Measurements from ENCODE around the gene PEAK1.

Gene PEAK1

DNA sequence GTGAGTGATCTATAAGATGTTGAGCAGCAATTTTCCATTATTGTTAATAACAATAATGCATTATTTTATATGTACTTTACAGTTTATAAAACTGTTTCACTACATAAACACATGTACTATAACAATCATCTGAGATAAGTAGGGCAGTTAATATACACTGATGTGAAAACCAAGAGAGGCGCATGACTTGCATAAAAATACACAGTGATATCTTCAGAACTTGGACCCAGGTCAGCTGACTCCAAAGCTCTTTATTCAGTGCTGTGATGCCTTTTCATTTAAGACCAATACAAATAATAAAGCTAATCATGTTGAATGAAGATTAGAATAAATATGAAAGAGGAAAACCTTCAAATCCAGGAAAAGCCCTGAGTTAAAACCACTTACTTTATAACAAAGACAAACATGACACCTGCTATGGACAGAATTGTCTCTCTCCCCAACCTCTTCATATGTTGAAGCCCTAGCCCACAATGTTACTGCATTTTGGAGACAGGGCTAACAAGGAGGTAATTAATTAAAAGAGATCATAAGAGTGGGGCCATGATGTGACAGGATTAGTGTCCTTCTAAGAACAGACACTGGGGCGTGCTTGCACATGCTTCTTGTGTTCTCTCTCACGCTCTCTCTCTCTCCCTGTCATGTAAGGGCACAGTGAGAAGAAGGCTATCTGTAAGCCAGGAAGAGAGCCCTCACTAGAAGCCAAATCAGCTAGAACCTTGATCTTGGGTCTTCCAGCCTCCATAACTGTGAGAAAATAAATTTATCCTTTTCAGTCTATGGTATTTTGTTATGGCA lies 293.2 kb downstream of the PEAK1 start:
- no peak for DNase-seq (ENCODE audit: low spot score)

DNA sequence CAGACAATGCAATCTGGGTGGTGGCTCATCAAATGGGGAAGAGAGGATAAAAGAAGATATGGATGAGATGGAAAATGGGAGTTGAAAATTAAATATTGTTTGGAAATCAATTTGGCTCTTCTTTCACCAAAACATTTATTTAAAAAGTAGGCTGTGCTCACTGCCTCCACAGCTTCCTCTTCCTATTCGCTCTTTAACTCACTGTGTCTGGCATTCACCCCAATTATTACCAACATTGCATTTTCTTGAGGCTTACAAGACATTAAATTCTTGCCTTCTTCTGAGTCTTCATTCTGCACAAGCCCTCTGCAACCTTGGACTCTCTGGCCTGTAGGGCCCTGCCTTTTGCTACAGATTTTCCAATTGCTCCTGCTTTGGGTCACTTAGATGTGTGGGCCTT lies 296.1 kb downstream of the PEAK1 start:
- DNase-seq (ENCODE audit: low spot score): no peak

DNA sequence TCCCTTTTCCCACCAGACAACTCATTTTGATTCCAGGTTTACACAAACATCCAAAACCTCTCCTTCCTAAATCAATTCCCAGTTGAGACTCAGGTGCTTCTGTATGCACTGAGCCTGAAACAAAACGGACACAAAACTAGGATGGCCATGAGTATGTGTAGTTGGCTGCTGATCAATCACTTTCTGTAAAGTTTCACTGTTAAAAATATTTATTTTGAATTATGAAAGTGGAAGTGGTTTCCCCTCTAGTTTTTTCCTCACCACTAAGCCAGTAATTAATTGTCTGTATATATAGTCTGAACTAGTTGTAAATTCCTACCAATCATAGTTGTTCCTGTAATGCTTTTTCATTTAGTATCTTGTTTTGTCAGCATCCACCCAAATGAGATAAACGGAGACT lies 297.3 kb downstream of the PEAK1 start:
- no peak for DNase-seq (ENCODE audit: low spot score)

DNA sequence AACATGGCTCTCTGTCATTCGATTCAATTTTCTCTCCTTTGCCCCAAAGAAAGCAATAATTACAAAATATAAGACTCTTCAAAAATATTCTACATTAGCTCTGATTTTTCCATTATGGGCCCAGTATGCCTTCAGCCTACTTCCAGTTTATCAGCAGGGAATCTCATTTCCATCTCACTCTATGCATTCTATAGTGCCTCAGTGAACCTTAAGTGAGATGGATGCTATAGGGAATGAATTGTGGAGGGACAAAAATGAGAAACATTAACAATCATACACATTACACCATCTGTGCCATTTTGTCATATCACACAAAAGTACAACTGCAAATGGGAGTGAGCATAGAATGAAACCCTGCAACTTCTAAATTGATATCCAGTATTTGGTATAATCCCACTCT lies 298.3 kb downstream of the PEAK1 start:
- DNase-seq (ENCODE audit: low spot score): no peak

DNA sequence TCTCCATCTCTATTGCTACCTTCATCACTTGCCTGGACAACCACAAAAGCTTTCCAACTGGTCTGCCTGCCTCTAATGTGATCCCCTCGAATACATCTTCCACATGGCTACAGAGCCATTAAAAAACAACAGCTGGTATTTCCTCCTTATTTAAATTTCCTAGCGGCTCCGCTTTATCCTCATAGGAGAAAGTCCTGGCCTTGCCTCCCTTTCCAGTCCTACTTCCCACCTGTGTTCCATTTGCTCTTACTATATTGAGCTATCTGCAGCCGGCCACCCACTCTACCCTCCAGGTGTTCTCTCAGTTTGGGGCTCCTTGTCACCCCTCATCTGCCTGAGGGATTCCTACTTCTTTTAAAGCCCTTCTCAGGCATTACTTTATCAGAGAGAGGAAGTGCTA lies 299.3 kb downstream of the PEAK1 start:
- DNase-seq (ENCODE audit: low spot score): no peak

DNA sequence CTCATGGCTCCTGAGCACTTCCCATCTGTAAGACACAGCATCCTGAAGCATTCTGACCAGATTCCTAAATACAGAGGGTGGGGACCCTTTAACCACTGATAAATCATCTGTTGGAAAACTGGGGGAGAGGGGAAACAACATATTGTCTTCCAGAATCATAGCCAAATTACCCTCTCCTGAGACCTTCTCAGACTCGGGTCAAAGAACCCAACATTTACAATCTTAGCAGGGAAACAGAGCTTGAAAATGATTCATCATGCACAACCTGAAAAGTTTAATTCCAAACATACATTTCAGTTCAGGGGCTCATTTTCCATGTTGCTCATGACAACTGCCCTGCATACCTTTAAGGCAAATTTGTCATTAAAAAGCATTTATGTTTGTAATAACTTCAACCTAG lies 300.5 kb downstream of the PEAK1 start:
- DNase-seq (ENCODE audit: low spot score): no peak

DNA sequence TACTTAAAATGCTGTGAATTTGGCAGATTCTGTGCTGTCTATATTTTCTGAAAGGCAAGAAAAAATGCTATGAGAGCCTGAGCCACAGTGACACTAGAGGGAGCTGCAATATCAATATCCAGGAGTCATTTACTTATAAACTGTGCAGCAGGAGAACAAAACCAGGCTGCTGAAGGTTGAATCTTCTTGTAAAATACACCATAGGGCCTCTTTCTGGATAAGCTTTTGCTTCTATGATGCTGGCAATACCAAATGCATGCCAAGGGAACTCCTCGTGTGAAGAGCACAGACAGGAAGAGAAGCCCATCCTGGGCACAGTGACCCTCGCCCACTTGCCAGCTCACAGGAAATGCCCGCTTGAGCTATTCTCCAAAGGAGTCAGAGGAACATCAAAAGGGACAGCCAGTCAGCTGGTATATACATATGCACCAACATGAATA lies 301.0 kb downstream of the PEAK1 start:
- DNase-seq (ENCODE audit: low spot score): peak; percentile 73

DNA sequence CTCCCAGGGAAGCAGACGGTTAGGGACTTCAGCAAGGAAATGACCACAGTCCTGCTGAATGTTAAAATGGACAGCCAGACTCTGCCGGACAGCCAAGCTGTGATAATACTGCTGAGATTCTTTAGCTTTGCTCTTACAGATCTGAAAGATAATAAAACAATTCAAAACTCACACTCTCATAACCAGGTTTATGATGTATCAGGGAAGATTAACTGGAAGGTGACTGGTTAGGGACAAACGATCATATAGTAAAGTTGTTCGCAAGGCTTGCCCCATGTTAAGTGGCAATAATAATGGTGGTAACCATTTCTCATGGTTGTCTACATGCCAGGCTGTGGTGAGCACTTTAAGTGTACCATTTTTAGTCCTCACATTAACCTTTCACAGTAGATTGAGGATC lies 304.7 kb downstream of the PEAK1 start:
- no peak for DNase-seq (ENCODE audit: low spot score)

DNA sequence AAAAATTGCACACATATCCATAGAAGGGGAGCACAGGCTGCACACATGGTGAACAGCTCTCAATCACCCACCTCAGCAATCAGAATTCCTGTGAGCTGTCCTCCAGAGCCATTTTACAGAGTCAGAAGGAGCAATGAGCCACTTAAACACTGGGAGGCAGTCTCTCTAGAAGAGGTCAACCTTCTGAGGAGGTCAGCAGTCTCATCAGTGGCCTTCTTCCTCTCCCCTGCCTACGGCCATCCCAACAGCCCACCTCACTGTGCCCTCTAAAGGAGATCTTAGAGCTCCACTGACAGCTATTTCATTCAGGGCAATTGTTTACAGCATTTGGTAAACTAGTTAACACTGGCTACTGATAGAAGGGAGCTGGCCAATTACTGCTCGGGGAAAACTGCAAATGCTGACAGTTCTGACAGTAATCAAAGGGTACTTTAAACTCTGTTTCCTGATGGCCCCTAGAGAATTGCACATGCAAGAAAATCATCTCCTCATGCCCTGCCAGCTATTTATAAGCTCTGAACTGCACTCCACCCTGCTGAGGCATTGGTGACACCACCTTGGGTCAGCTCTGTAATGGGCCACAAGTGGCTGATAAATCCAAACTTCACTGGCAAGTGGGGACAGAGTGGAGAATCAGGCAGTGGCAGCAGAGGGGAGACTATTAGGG lies 306.9 kb downstream of the PEAK1 start:
- DNase-seq (ENCODE audit: low spot score): no peak

DNA sequence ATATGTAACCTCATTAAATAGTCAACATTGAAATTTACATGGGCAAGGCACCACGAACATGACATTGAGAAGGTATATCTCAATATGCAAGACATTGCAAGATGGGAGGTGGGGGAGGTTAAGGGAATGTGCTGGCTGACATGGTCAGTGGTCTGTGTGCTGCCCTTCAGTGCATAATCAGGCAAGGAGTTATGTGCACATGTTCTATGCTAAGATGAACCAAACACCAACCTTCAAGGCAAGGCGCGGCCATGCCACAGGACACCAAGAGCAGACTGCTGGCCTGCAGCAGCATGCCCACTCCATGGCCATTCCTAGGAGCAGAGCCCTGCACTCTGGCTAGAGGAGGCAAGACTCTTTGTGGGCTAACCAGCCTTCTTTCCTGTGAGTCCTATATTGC lies 308.1 kb downstream of the PEAK1 start:
- DNase-seq (ENCODE audit: low spot score): no peak

DNA sequence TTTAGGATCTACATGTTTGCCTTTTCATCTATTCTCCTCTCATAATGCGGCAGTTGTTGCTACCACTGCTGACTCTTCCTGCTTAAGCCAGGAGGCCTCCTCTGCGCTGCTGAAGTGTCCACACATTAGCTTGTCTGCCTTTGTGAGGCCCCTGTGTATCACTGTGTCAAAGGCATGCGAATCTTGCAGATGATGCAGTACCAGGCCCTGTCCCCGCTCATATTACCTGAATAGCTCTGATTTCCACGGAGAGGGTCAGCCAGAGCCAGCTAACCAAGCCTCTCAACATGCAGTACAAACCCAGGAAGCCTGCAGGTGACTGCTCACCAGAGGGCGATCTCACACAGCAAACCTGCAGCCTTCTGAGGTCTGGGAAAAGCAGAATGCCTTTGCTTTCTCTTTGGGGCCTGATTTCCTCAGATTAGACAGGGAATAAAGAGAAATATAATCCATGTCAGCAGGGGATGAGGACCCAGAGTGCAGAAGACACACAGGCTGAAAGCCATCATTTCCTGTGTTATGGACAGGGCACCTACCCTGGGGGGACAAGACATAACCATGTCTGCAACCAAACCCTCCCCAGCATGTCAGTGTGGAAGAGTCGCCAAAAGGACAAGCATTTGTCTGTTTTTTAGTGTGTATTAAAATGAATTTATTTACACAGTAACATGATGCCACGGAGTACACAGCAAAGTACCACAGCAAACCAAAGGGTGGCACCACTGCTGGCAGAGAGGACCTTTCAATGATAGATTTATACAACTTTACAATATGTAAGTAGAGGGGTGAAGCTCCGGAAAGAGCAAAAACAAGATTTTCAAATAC lies 312.2 kb downstream of the PEAK1 start:
- peak; percentile 25 for DNase-seq (ENCODE audit: low spot score)

DNA sequence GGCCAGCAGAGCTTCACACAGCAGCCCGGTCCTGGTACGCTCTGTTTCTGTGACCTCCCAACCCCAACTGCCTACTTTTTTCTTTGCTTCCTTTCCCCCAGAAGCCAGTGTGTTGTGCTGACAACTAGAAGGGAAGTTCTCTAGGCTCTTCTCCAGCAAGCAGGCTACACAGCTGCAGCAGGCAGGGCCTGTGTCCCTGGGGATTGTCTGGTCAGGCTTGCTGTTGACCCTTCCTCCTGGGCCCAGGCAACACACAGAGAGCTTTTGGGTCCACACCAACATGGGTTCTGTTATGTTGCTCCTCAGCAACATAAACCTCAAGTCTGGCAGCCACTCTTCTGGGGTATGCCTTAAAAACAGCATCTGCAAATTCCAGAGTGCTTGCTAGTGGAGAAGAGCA lies 312.8 kb downstream of the PEAK1 start:
- peak; percentile 16 for DNase-seq (ENCODE audit: low spot score)

DNA sequence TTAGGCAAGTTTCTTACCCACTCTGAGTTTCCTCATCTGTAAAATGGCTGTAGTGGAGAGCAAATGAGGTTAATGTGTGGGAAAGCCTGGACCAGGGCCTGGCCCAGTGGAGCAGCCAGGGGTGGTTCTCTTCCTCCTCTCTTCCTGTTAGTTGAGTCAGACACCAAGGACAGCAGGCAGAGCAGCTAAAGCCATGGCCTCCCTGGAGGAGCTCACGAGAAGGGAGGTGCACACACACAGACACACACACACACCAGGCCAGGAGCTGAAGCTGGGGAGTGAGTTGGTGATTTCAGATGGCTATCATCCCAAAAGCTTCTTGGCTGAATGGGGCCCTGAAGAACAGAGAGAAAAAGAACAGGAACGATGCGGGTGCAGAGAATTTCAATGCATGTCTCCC lies 315.7 kb downstream of the PEAK1 start:
- DNase-seq (ENCODE audit: low spot score): no peak

DNA sequence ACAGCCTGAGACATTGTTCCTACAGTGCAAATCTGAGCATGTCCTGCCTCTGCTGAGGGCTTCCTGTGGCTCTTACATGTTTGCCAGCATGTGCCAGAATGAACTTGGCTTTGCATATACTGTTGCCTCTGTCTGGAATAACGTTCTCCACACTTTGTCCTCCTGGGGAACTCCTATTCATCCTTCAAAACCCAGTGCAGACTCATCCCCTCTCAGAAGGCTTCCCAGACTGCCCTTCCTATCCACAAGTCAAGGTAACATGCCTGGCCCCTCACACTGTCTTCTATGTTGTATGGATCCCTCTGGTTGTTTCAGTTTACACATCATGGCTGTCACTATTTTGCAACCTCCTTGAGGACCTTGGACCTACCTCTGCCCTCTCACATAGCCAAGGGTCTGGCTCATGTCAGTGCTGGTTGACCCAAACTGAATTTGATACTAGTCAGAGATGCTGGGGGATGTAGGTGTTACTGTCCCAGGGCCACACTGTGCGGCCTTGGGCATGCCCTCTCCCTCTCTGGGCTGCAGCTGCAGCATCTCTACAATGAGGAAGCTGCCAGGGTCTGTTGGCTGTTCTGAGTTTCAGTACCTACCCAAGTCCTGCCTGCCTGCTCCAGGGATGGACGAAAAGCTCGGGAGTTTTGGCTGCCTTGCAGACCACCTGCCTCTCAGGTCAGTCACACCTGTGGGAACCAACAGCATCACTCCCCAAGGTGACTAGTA lies 320.0 kb downstream of the PEAK1 start:
- no peak for DNase-seq (ENCODE audit: low spot score)

DNA sequence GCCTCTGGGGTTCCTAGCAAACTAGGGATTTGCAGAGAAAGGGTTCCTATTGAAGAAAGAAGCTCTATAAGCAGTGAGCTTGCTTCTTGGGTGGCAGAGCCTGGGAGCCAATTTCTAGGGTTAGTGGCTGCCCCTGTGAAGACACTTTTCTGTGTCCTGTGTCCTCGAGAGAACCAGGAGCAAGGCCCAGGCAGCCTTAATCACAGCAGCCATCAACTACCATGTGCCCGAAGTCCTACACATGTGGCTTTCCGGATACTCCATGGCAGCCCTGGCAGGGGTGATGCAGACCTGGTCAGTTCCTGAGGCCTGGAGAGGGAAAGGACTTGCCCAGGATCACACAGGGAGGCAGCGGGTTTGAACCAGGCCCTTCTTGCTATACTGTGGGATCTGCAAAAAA lies 321.3 kb downstream of the PEAK1 start:
- DNase-seq (ENCODE audit: low spot score): no peak

DNA sequence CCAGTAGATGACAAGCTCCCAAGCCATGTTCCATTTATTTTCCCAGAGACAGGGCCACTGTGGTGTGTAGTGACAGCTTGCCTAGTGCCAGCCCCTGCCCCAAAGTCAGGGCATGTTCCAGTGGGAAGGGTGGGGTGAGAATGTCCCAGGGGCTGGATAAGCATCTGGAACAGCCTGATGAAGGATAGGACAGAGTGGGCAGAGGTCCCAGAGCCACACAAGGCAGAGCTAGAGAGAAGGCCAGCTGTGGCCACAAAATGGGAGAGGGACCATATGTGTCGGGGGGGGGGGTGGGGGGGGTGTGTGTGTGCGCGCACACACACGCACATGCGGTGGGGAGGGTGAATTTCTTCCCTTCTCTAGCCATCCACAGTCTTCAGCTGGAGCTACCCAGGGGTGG lies 322.0 kb downstream of the PEAK1 start:
- no peak for DNase-seq (ENCODE audit: low spot score)

DNA sequence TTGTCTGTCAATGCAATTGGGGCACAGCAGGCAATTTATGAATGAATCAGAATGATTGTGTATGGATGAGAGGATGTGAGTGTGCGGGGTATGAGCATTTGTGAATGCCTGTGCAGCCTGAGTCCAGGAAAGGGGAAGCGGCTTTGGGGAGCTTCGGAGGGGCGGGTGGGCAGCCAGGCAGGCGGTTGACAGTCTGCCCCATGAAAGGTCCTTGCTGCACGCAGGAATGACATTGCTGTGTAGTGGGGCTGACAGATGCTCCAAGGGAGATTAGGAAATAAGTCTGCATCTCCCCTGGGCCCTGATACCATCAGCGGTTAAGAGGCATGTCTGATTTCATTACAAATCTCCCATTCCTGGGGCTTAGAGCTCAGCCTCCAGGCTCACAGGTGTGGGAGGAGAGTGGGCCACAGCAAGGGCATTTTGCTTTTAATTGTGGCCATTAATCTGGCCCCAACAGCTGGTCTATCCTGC lies 322.6 kb downstream of the PEAK1 start:
- no peak for DNase-seq (ENCODE audit: low spot score)

DNA sequence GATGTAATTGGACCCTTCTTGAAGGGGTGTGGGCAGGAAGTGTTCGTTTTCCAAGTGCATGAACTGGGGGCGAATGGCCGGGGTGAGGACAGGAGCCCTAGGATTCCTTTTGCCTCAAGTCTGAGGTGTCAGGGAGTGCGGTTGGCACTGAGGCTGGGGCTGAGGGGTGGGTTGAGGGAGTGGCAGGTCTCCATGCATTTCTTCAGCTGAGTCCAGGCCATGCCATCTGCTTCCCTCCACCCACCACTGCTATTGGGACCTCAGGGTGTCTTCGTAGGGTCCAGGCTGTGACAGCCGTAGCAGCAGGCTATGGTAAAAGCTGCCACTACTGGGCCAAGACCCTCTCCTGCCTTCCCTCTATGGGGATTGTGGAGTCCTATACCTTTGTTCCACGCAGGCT lies 323.4 kb downstream of the PEAK1 start:
- DNase-seq (ENCODE audit: low spot score): no peak

DNA sequence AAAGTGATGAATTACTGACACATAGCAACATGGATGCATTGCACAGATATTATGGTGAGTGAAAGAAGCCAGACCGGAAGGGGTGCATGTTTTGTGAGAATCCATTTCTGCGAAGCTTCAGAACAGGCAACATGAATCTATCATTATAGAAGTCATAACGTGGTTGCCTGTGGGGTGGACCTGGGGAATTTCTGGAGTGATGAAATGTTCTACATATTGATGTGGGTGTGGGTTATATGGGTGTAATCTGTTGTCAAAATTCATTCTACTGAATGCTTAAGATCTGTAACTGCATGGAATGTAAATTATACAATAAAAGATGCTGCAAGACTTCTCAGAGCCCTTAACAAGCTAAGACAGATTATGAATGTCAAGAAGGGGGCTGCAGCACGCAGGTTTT lies 323.8 kb downstream of the PEAK1 start:
- no peak for DNase-seq (ENCODE audit: low spot score)

DNA sequence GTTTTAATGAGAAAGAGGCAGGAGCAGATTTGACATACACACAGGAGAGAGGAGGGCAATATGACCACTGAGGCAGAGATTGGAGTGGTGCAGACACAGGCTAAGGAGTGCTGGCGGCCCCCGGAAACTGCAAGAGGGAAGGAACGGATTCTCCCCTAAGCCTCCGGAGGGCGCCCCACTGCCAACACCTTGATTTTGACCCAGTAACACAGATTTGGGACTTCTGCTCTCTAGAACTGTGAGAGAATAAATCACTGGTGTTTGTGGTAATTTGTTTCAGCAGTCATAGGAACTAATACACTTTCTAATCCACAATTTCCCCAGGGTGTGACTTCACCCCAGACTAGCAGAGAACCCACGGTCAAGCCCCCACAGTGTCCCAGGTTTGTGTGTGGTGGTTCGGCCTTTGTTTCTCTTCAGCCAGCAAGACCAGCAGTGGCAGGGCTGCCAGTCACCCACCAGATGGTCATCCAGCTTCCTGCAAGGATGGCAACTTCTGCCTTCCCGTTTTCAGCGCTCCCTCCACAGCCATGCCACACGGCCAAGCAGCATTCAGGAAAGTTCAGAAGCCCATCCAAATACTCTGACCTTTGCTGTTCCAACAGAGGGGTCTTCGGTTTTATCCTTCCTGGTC lies 325.4 kb downstream of the PEAK1 start:
- no peak for DNase-seq (ENCODE audit: low spot score)

DNA sequence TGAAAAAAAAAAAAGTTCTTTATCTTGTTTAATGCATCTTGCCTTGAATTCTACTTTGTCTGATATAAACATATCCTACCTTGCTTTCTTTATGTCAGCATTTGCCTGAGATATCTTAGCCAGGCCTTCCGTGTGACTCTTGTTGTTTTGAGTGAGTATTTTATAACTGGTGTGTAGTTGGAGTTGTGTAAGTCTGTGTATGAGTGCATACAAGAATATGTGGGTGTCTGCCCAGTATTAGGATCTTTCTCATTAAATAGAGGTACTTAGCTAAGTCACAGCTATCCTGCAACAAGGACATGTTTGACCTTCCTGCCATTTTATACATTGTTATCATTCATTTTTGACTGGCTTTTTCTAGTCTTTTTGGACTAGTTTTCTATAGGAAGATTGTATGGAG lies 326.5 kb downstream of the PEAK1 start:
- no peak for DNase-seq (ENCODE audit: low spot score)

DNA sequence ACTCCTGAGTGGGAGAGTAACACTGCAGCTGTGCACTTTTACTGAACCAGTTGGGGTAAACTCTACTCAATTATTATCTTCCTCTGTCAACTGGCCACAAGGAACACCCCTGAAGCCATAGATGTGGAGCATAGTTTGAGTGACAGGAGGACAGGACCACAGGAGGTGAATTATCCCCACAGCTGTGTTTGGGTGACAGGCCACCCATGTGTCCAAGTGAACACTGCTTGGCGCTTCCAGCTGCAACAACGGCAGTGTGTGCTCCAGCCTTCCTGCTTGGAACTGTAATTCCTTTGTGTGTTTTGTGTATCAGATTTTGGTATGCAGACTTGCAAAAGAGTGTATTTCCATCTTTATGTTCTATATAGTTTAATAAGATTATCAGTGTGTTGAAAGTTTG lies 328.8 kb downstream of the PEAK1 start:
- no peak for DNase-seq (ENCODE audit: low spot score)

Data from putamen (tissue), 1 donor.